ENCODE data around the gene CLP1. TPM values are rescaled to one million over a fixed set of nuclear protein-coding genes. Genes with fewer than 3 reads are reported as not detected.

CLP1 gene
- total and polyA plus RNA-seq, 11 donors: 3.0 to 11.9 (median 8.2) TPM

- no peak for TF ChIP-seq POLR2A (IDR thresholded peaks at IDR 0.05)
- TF ChIP-seq, protein P1, sequence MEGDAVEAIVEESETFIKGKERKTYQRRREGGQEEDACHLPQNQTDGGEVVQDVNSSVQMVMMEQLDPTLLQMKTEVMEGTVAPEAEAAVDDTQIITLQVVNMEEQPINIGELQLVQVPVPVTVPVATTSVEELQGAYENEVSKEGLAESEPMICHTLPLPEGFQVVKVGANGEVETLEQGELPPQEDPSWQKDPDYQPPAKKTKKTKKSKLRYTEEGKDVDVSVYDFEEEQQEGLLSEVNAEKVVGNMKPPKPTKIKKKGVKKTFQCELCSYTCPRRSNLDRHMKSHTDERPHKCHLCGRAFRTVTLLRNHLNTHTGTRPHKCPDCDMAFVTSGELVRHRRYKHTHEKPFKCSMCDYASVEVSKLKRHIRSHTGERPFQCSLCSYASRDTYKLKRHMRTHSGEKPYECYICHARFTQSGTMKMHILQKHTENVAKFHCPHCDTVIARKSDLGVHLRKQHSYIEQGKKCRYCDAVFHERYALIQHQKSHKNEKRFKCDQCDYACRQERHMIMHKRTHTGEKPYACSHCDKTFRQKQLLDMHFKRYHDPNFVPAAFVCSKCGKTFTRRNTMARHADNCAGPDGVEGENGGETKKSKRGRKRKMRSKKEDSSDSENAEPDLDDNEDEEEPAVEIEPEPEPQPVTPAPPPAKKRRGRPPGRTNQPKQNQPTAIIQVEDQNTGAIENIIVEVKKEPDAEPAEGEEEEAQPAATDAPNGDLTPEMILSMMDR (IDR thresholded peaks at IDR 0.05): no peak
- H3K4me1 ChIP-seq: peaks cover 2 to 42% (median 26%) of the 10 kb centered on the region in 12 donors
- H3K36me3 ChIP-seq: no peaks in the 10 kb centered on the region
- whole genome bisulfite sequencing, 4 donors: 16 to 29% (median 20%) methylated on average over 12 to 15 of the region's 15 CpGs
- H3K4me3 ChIP-seq: peak overlapping the region in 10 of 12 donors; percentile 72 to 97 (median 90)
- DNase-seq (no peak), ATAC-seq (no peak)
- peaks cover 0 to 6% (median 0%) of the 10 kb centered on the region in 9 donors for H3K27me3 ChIP-seq
- H3K27ac ChIP-seq: peak overlapping the region in 4 of 12 donors; percentile 5 to 37 (median 12)
- intact Hi-C loops (cut with DNase I): loop anchor here (2.0 to 10.0 kb wide), 9 partner anchors 42 to 875 kb away; partner anchors contain the start of genes RTN4RL2 (in 1 of the 10) and SERPING1 (in 1 of the 10)
- H3K9me3 ChIP-seq: no peaks in the 10 kb centered on the region
These were observed 18.1 kb upstream of the CLP1 start for GRCh38 chr11:57639321-57640067.

DNA sequence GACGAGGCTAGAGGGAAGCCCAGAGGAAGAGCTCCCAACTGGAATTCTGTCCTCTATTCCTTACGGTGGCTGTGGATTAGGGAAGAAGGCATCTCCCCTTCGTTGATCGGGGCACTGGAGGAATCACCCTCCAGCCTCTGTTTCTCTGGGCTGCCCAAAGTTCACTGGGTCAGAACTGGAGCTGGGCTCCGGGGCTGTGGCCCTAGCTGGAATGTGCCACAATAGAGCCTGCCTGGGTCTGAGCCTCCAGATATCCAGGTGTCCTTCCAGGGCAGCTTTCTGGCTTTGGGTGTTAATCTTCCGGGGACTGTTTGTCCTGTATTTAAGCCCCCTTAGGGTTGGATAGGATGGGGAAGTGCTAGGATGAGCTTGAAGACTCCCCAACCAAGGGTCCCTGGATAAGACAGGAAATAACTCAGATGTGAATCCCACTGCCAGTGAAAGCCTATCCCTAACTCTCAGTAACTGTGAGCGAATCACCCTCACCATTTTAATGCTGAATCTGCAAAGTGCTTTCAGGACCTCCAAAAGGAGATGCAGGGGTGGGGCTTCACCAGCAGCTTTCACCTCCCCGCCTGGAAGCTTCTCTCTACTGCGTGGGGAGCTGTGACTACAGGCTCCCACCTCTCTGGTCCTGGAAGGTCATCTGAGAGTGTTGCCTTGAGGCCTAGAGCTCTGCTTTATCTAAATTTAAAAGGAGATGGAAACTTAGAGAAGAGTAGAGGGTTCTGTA is 17.3 kb upstream of the CLP1 start:
- Histone ChIP-seq H3K27me3 (peaks cover 0 to 9% (median 0%) of the 10 kb centered on the region in 9 donors), H3K4me3 (peak overlapping the region in 7 of 12 donors; percentile 72 to 97 (median 89)), H3K36me3 (no peaks in the 10 kb centered on the region), H3K9me3 (no peaks in the 10 kb centered on the region), H3K27ac (peak overlapping the region in 2 of 12 donors; percentile 12 to 37), H3K4me1 (peaks cover 5 to 49% (median 31%) of the 10 kb centered on the region in 12 donors)
- intact Hi-C loops (cut with DNase I): loop anchor here (2.0 to 10.0 kb wide), 8 partner anchors 71 to 875 kb away; partner anchors contain the start of gene RTN4RL2 (in 1 of the 10)
- DNase-seq: no peak
- no peak for ATAC-seq
- TF ChIP-seq, protein P1 (IDR thresholded peaks at IDR 0.05): no peak
- no peak for TF ChIP-seq POLR2A (IDR thresholded peaks at IDR 0.05)
- 48 to 84% (median 55%) methylated on average over 7 to 9 of the region's 9 CpGs for WGBS, 4 donors

GRCh38 chr11:57641011-57641807 is 16.4 kb upstream of the CLP1 start:
- Histone ChIP-seq H3K4me3 (no peak overlapping the region), H3K27me3 (peaks cover 0 to 18% (median 2%) of the 10 kb centered on the region in 9 donors), H3K4me1 (peaks cover 5 to 59% (median 40%) of the 10 kb centered on the region in 12 donors), H3K36me3 (no peaks in the 10 kb centered on the region), H3K27ac (peak overlapping the region in 2 of 12 donors; percentile 12 to 15), H3K9me3 (no peaks in the 10 kb centered on the region)
- peak in 3 of 4 donors; percentile 12 to 24 (median 19) for ATAC-seq
- 52 to 68% (median 55%) methylated on average over 7 of the region's 7 CpGs for WGBS, 4 donors
- TF ChIP-seq POLR2A (IDR thresholded peaks at IDR 0.05): no peak
- TF ChIP-seq, protein P1 (IDR thresholded peaks at IDR 0.05): peak; percentile 30 to 54 (median 42)
- no peak for DNase-seq
- intact Hi-C loops (cut with DNase I): loop anchor here (1.0 to 10.0 kb wide), 9 partner anchors 72 to 874 kb away; partner anchors contain the start of gene RTN4RL2 (in 1 of the 10)

All from heart left ventricle (tissue), 16 donors.